Glomerular visceral epithelial cell (primary cell): Measurements from ENCODE around the gene ETV1.

Experiments used
- DNase-seq: peaks from one replicate; pipeline ENCODE4 v3.0.0-alpha.2; 2016; ENCODE audit errors: extremely low spot score

The ETV1 gene

GRCh38 chr7:13989126-13989948, at the start of gene ETV1:
TSS of gene ETV1 (minus strand) at chr7:13989666. CDS start at chr7:13989052, 614 bp downstream.
- DNase-seq = peak; percentile 59

GRCh38 chr7:14024406-14024805, 34.9 kb upstream of the ETV1 start:
- DNase-seq = no peak

GRCh38 chr7:14023838-14024237, 34.4 kb upstream of the ETV1 start:
- DNase-seq = no peak

GRCh38 chr7:14023342-14023741, 33.9 kb upstream of the ETV1 start:
- DNase-seq = no peak

GRCh38 chr7:14021069-14021468, 31.6 kb upstream of the ETV1 start:
- DNase-seq = peak; percentile 21

- no peak for DNase-seq
Measured at GRCh38 chr7:14020339-14020900, 31.0 kb upstream of the ETV1 start.

- DNase-seq = no peak
Measured at GRCh38 chr7:14018751-14019150, 29.3 kb upstream of the ETV1 start.

- no peak for DNase-seq
Measured at GRCh38 chr7:14016950-14017349, 27.5 kb upstream of the ETV1 start.

- no peak for DNase-seq
Measured at GRCh38 chr7:14013898-14014297, 24.4 kb upstream of the ETV1 start.

GRCh38 chr7:14009453-14010418, 20.3 kb upstream of the ETV1 start:
- DNase-seq = no peak

- DNase-seq = no peak
Measured at GRCh38 chr7:14001139-14001538, 11.7 kb upstream of the ETV1 start.

- DNase-seq = no peak
Measured at GRCh38 chr7:14000247-14000646, 10.8 kb upstream of the ETV1 start.

GRCh38 chr7:13998866-13999265, 9.4 kb upstream of the ETV1 start:
- peak; percentile 13 for DNase-seq

GRCh38 chr7:13992596-13992964, 3.1 kb upstream of the ETV1 start:
- no peak for DNase-seq

GRCh38 chr7:13991791-13992595, 2.5 kb upstream of the ETV1 start:
- DNase-seq = no peak

- peak; percentile 98 for DNase-seq
Measured at GRCh38 chr7:13990984-13991790, 1.7 kb upstream of the ETV1 start.

GRCh38 chr7:13990319-13990983, 985 bp upstream of the ETV1 start:
- peak; percentile 57 for DNase-seq

GRCh38 chr7:13989949-13990305, 461 bp upstream of the ETV1 start:
- DNase-seq = no peak

GRCh38 chr7:13988731-13989125, 738 bp downstream of the ETV1 start:
- DNase-seq = peak; percentile 15

- DNase-seq = peak; percentile 30
Measured at GRCh38 chr7:13988065-13988464, 1.4 kb downstream of the ETV1 start.
